Measurements from ENCODE around the gene CHRM3. TPM values are rescaled to one million over a fixed set of nuclear protein-coding genes. Genes with fewer than 3 reads are reported as not detected.

The CHRM3 gene
- total RNA-seq, 1 donor from 2014 or later = 1.0 TPM

- DNase-seq (ENCODE audit: low spot score) (no peak), ATAC-seq (no peak)
Measured at GRCh38 chr1:239394107-239394506, 7.7 kb downstream of the CHRM3 start.

GRCh38 chr1:239413916-239414315 is 27.5 kb downstream of the CHRM3 start:
- DNase-seq (ENCODE audit: low spot score) = no peak
- ATAC-seq = no peak

- no peak for DNase-seq (ENCODE audit: low spot score)
- no peak for ATAC-seq
Measured at GRCh38 chr1:239417221-239417620, 30.9 kb downstream of the CHRM3 start.

- DNase-seq (ENCODE audit: low spot score) = no peak
Measured at GRCh38 chr1:239417986-239418640, 31.7 kb downstream of the CHRM3 start.

GRCh38 chr1:239418681-239419080 is 32.3 kb downstream of the CHRM3 start:
- DNase-seq (ENCODE audit: low spot score) = no peak
- ATAC-seq = no peak

More at GRCh38 chr1:239417986-239418640, 31.7 kb downstream of the CHRM3 start:
- no peak for ATAC-seq

GRCh38 chr1:239421811-239422210 is 35.4 kb downstream of the CHRM3 start:
- DNase-seq (ENCODE audit: low spot score) (no peak), ATAC-seq (no peak)

- DNase-seq (ENCODE audit: low spot score) (no peak), ATAC-seq (no peak)
Measured at GRCh38 chr1:239422818-239423217, 36.5 kb downstream of the CHRM3 start.

- no peak for ATAC-seq
- DNase-seq (ENCODE audit: low spot score) = no peak
Measured at GRCh38 chr1:239426821-239427475, 40.6 kb downstream of the CHRM3 start.

GRCh38 chr1:239427712-239428111 is 41.3 kb downstream of the CHRM3 start:
- ATAC-seq (no peak), DNase-seq (ENCODE audit: low spot score) (no peak)

GRCh38 chr1:239428120-239428710 is 41.8 kb downstream of the CHRM3 start:
- ATAC-seq (no peak), DNase-seq (ENCODE audit: low spot score) (no peak)

- ATAC-seq (no peak), DNase-seq (ENCODE audit: low spot score) (no peak)
Measured at GRCh38 chr1:239429163-239429562, 42.8 kb downstream of the CHRM3 start.

GRCh38 chr1:239432255-239432654 is 45.9 kb downstream of the CHRM3 start:
- no peak for ATAC-seq
- no peak for DNase-seq (ENCODE audit: low spot score)

GRCh38 chr1:239434181-239434580 is 47.8 kb downstream of the CHRM3 start:
- ATAC-seq = no peak

More at GRCh38 chr1:239434181-239434580, 47.8 kb downstream of the CHRM3 start:
- no peak for DNase-seq (ENCODE audit: low spot score)

Data from left lobe of liver (tissue), 2 donors.